NAMALWA (cell line): ENCODE results near the gene ARHGEF1.

ENCODE experiments used
- DNase-seq: peaks from one replicate; pipeline ENCODE4 v3.0.0-alpha.2; 2015; ENCODE audit warnings: low spot score

The ARHGEF1 gene

GRCh38 chr19:41956621-41957020 lies 73.6 kb downstream of the ARHGEF1 start:
- no peak for DNase-seq
